Kidney epithelial cell (primary cell): ENCODE results near the gene PPFIBP1. TPM values are rescaled to one million over a fixed set of nuclear protein-coding genes. Genes with fewer than 3 reads are reported as not detected.
"Not testable (repeated sequence)": the region's sequence is repeated elsewhere in the genome, so short reads cannot be mapped to it uniquely, and the experiment has no call there.

Experiments
- DNase-seq: peaks from one replicate; pipeline ENCODE4 v3.0.0-alpha.2; 2010; ENCODE audit warnings: low read depth
- H3K27me3 ChIP-seq: 2 replicates; pipeline ENCODE4 v1.6.0; 2011; ENCODE audit warnings: low read length; ENCODE audit not compliant: control insufficient read depth, insufficient read depth
- H3K36me3 ChIP-seq: 2 replicates; pipeline ENCODE4 v1.5.1; 2011; ENCODE audit warnings: low read length; ENCODE audit not compliant: control insufficient read depth, insufficient read depth
- H3K4me3 ChIP-seq: 2 replicates; pipeline ENCODE4 v1.5.1; 2011; ENCODE audit warnings: low read depth, mild to moderate bottlenecking, control low read depth, low read length
- CTCF ChIP-seq: IDR thresholded peaks from 2 replicates; pipeline ENCODE4 v1.5.1; 2011; ENCODE audit warnings: mild to moderate bottlenecking, moderate library complexity, low read length, control low read depth, inconsistent platforms; ENCODE audit not compliant: insufficient read depth, poor library complexity, severe bottlenecking
- total RNA-seq: library from RNA; depleted of rRNA; stranded (reverse); fragments of >200 nt; gene quantifications from 2 replicates; pipeline ENCODE4 v1.2.3, GENCODE V29; 2015

Gene PPFIBP1
- total RNA-seq, 1 donor from 2014 or later = 119 TPM

GRCh38 chr12:27622436-27623195 lies 98.6 kb downstream of the PPFIBP1 start:
- DNase-seq = peak; percentile 29
- no peak overlapping the region for H3K4me3 ChIP-seq
- H3K36me3 ChIP-seq = no peaks in the 10 kb centered on the region
- no peaks in the 10 kb centered on the region for H3K27me3 ChIP-seq
- TF ChIP-seq CTCF = no peak

GRCh38 chr12:27623645-27624044 lies 99.6 kb downstream of the PPFIBP1 start:
- no peaks in the 10 kb centered on the region for H3K27me3 ChIP-seq
- TF ChIP-seq CTCF = no peak
- H3K4me3 ChIP-seq = no peak overlapping the region
- H3K36me3 ChIP-seq = no peaks in the 10 kb centered on the region
- no peak for DNase-seq

- Histone ChIP-seq H3K27me3 (no peaks in the 10 kb centered on the region), H3K36me3 (no peaks in the 10 kb centered on the region), H3K4me3 (no peak overlapping the region)
- TF ChIP-seq CTCF = no peak
- no peak for DNase-seq
Measured at GRCh38 chr12:27624586-27624985, 100.6 kb downstream of the PPFIBP1 start.

GRCh38 chr12:27627123-27627852 lies 103.3 kb downstream of the PPFIBP1 start:
- H3K27me3 ChIP-seq = no peaks in the 10 kb centered on the region
- no peak for TF ChIP-seq CTCF
- H3K36me3 ChIP-seq = no peaks in the 10 kb centered on the region
- H3K4me3 ChIP-seq = no peak overlapping the region
- no peak for DNase-seq

GRCh38 chr12:27627853-27628469 lies 104.0 kb downstream of the PPFIBP1 start:
- H3K36me3 ChIP-seq, H3K27me3 ChIP-seq, DNase-seq, H3K4me3 ChIP-seq: not testable (repeated sequence)

GRCh38 chr12:27630219-27630618 lies 106.2 kb downstream of the PPFIBP1 start:
- H3K36me3 ChIP-seq, H3K4me3 ChIP-seq, H3K27me3 ChIP-seq, DNase-seq: not testable (repeated sequence)
